GM23338 (cell line): ENCODE data around the gene SNX11.

Experiments used
- CREB1 ChIP-seq: fragments of 250-450 bp; sonication (Bioruptor Pico); IDR thresholded peaks from 2 replicates; pipeline ENCODE4 v1.5.0; 2020; ENCODE audit warnings: low read depth, mild to moderate bottlenecking, moderate library complexity
- EZH2 ChIP-seq: fragments of 200-600 bp; sonication (generic); IDR thresholded peaks from one replicate; pipeline ENCODE4 v1.8.0; 2017; ENCODE audit warnings: antibody characterized with exemption, mild to moderate bottlenecking, low read depth; ENCODE audit not compliant: unreplicated experiment
- EZH2phosphoT487 ChIP-seq: fragments of 200-600 bp; sonication (generic); IDR thresholded peaks from one replicate; pipeline ENCODE4 v1.8.1; 2018; ENCODE audit warnings: antibody characterized with exemption; ENCODE audit not compliant: unreplicated experiment
- JUNB ChIP-seq: IDR thresholded peaks from one replicate; pipeline ENCODE4 v1.6.1; 2016; ENCODE audit warnings: antibody characterized with exemption; ENCODE audit not compliant: unreplicated experiment
- NANOG ChIP-seq: IDR thresholded peaks from 2 replicates; pipeline ENCODE4 v1.6.1; 2016; ENCODE audit warnings: antibody characterized with exemption, borderline replicate concordance
- POLR2AphosphoS5 ChIP-seq: IDR thresholded peaks from 2 replicates; pipeline ENCODE4 v1.6.1; 2016; ENCODE audit warnings: antibody characterized with exemption, low read depth
- STAT1 ChIP-seq: IDR thresholded peaks from one replicate; pipeline ENCODE4 v1.6.1; 2016; ENCODE audit warnings: antibody characterized with exemption; ENCODE audit not compliant: unreplicated experiment
- ZNF114 ChIP-seq: fragments of 250-450 bp; sonication (Bioruptor Pico); IDR thresholded peaks from 2 replicates; pipeline ENCODE4 v1.5.0; 2020; ENCODE audit warnings: mild to moderate bottlenecking, moderate library complexity
- ZNF331 ChIP-seq: fragments of 250-450 bp; sonication (Bioruptor Pico); IDR thresholded peaks from 2 replicates; pipeline ENCODE4 v1.5.0; 2020; ENCODE audit warnings: low read depth, mild to moderate bottlenecking, moderate library complexity
- TF ChIP-seq, protein P1 (sequence below), 2 experiments: fragments of 200-600 bp in 1 of 2; sonication (generic) in 1 of 2; conservative IDR thresholded peaks; 2 replicates each; pipeline versions ENCODE4 v1.5.1 to v1.6.1; 2016 to 2017; ENCODE audit warnings: antibody characterized with exemption in 2 of 2, low read depth in 2 of 2, mild to moderate bottlenecking in 2 of 2, moderate library complexity in 1 of 2
- TF ChIP-seq, protein P2 (sequence below): IDR thresholded peaks from one replicate; pipeline ENCODE4 v1.6.1; 2018; ENCODE audit warnings: antibody characterized with exemption; ENCODE audit not compliant: unreplicated experiment
- TF ChIP-seq, protein P3 (sequence below): IDR thresholded peaks from 2 replicates; pipeline ENCODE4 v1.6.1; 2016; ENCODE audit warnings: antibody characterized with exemption
- TF ChIP-seq, protein P4 (sequence below): fragments of 250-450 bp; sonication (Bioruptor Pico); IDR thresholded peaks from 2 replicates; pipeline ENCODE4 v1.5.0; 2020; ENCODE audit warnings: mild to moderate bottlenecking, moderate library complexity

DNA sequence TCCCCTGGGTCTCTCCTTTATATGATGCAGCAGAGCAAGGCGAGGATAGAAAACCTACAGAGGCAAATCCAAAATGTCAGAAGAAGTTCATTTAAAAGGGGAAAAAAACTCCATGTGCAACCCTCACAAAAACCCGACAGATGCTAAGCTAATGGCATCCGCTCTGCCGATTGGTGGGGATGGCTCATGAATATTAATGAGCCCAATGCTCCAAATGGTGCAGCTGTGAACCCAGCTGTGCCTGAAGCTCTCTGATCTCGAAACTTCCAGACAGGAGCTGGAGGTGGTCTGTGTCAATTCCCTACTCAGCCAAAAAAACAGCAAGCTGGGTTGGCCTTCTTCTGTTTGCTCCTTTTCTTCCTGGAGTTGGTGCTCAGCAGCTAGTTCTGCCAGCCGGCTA, 15.5 kb downstream of the SNX11 start:
- TF ChIP-seq, protein P1, sequence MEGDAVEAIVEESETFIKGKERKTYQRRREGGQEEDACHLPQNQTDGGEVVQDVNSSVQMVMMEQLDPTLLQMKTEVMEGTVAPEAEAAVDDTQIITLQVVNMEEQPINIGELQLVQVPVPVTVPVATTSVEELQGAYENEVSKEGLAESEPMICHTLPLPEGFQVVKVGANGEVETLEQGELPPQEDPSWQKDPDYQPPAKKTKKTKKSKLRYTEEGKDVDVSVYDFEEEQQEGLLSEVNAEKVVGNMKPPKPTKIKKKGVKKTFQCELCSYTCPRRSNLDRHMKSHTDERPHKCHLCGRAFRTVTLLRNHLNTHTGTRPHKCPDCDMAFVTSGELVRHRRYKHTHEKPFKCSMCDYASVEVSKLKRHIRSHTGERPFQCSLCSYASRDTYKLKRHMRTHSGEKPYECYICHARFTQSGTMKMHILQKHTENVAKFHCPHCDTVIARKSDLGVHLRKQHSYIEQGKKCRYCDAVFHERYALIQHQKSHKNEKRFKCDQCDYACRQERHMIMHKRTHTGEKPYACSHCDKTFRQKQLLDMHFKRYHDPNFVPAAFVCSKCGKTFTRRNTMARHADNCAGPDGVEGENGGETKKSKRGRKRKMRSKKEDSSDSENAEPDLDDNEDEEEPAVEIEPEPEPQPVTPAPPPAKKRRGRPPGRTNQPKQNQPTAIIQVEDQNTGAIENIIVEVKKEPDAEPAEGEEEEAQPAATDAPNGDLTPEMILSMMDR (conservative IDR thresholded peaks at IDR 0.05; ENCODE audit: low read depth in 2 of 2), result no peak
- TF ChIP-seq EZH2 (no peak), POLR2AphosphoS5 (no peak), EZH2phosphoT487 (no peak), JUNB (no peak), ZNF331 (CRISPR knock-in tag) (no peak), CREB1 (CRISPR knock-in tag) (no peak), ZNF114 (no peak), NANOG (no peak), STAT1 (no peak)
- TF ChIP-seq, protein P2, sequence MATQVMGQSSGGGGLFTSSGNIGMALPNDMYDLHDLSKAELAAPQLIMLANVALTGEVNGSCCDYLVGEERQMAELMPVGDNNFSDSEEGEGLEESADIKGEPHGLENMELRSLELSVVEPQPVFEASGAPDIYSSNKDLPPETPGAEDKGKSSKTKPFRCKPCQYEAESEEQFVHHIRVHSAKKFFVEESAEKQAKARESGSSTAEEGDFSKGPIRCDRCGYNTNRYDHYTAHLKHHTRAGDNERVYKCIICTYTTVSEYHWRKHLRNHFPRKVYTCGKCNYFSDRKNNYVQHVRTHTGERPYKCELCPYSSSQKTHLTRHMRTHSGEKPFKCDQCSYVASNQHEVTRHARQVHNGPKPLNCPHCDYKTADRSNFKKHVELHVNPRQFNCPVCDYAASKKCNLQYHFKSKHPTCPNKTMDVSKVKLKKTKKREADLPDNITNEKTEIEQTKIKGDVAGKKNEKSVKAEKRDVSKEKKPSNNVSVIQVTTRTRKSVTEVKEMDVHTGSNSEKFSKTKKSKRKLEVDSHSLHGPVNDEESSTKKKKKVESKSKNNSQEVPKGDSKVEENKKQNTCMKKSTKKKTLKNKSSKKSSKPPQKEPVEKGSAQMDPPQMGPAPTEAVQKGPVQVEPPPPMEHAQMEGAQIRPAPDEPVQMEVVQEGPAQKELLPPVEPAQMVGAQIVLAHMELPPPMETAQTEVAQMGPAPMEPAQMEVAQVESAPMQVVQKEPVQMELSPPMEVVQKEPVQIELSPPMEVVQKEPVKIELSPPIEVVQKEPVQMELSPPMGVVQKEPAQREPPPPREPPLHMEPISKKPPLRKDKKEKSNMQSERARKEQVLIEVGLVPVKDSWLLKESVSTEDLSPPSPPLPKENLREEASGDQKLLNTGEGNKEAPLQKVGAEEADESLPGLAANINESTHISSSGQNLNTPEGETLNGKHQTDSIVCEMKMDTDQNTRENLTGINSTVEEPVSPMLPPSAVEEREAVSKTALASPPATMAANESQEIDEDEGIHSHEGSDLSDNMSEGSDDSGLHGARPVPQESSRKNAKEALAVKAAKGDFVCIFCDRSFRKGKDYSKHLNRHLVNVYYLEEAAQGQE, result no peak
- TF ChIP-seq, protein P3, sequence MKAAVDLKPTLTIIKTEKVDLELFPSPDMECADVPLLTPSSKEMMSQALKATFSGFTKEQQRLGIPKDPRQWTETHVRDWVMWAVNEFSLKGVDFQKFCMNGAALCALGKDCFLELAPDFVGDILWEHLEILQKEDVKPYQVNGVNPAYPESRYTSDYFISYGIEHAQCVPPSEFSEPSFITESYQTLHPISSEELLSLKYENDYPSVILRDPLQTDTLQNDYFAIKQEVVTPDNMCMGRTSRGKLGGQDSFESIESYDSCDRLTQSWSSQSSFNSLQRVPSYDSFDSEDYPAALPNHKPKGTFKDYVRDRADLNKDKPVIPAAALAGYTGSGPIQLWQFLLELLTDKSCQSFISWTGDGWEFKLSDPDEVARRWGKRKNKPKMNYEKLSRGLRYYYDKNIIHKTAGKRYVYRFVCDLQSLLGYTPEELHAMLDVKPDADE, result no peak
- TF ChIP-seq, protein P4, sequence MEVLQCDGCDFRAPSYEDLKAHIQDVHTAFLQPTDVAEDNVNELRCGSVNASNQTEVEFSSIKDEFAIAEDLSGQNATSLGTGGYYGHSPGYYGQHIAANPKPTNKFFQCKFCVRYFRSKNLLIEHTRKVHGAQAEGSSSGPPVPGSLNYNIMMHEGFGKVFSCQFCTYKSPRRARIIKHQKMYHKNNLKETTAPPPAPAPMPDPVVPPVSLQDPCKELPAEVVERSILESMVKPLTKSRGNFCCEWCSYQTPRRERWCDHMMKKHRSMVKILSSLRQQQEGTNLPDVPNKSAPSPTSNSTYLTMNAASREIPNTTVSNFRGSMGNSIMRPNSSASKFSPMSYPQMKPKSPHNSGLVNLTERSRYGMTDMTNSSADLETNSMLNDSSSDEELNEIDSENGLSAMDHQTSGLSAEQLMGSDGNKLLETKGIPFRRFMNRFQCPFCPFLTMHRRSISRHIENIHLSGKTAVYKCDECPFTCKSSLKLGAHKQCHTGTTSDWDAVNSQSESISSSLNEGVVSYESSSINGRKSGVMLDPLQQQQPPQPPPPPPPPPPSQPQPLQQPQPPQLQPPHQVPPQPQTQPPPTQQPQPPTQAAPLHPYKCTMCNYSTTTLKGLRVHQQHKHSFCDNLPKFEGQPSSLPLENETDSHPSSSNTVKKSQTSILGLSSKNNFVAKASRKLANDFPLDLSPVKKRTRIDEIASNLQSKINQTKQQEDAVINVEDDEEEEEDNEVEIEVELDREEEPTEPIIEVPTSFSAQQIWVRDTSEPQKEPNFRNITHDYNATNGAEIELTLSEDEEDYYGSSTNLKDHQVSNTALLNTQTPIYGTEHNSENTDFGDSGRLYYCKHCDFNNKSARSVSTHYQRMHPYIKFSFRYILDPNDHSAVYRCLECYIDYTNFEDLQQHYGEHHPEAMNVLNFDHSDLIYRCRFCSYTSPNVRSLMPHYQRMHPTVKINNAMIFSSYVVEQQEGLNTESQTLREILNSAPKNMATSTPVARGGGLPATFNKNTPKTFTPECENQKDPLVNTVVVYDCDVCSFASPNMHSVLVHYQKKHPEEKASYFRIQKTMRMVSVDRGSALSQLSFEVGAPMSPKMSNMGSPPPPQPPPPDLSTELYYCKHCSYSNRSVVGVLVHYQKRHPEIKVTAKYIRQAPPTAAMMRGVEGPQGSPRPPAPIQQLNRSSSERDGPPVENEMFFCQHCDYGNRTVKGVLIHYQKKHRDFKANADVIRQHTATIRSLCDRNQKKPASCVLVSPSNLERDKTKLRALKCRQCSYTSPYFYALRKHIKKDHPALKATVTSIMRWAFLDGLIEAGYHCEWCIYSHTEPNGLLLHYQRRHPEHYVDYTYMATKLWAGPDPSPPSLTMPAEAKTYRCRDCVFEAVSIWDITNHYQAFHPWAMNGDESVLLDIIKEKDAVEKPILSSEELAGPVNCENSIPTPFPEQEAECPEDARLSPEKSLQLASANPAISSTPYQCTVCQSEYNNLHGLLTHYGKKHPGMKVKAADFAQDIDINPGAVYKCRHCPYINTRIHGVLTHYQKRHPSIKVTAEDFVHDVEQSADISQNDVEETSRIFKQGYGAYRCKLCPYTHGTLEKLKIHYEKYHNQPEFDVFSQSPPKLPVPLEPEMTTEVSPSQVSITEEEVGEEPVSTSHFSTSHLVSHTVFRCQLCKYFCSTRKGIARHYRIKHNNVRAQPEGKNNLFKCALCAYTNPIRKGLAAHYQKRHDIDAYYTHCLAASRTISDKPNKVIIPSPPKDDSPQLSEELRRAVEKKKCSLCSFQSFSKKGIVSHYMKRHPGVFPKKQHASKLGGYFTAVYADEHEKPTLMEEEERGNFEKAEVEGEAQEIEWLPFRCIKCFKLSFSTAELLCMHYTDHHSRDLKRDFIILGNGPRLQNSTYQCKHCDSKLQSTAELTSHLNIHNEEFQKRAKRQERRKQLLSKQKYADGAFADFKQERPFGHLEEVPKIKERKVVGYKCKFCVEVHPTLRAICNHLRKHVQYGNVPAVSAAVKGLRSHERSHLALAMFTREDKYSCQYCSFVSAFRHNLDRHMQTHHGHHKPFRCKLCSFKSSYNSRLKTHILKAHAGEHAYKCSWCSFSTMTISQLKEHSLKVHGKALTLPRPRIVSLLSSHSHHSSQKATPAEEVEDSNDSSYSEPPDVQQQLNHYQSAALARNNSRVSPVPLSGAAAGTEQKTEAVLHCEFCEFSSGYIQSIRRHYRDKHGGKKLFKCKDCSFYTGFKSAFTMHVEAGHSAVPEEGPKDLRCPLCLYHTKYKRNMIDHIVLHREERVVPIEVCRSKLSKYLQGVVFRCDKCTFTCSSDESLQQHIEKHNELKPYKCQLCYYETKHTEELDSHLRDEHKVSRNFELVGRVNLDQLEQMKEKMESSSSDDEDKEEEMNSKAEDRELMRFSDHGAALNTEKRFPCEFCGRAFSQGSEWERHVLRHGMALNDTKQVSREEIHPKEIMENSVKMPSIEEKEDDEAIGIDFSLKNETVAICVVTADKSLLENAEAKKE, result no peak
